ENCODE results near the gene KLRK1. TPM values are rescaled to one million over a fixed set of nuclear protein-coding genes. Genes with fewer than 3 reads are reported as not detected.
"Not testable (repeated sequence)": the region's sequence is repeated elsewhere in the genome, so short reads cannot be mapped to it uniquely, and the experiment has no call there.

The KLRK1 gene
- total and polyA plus RNA-seq, 4 experiments from 2014 or later = 1.3 to 1.9 (median 1.4) TPM

DNA sequence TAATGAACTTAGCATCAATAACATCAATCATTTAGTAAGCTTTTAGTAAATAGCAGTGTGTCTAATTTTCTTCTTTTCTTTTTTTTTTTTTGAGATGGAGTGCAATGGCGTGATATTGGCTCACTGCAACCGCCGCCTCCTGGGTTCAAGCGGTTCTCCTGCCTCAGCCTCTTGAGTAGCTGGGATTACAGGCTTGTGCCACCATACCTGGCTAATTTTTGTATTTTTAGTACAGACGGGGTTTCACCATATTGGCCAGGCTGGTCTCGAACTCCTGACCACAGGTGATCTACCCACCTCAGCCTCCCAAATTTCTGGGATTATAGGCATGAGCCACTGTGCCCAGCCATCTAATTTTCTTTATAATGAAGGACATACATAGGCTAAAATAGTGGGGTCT is 2.3 kb downstream of the KLRK1 start:
- H3K27ac Mint-ChIP-seq; H3K36me3 ChIP-seq (ENCODE audit: insufficient read depth, low read length); POLR2A ChIA-PET (ENCODE audit: partially characterized antibody); H3K27me3 ChIP-seq (ENCODE audit: insufficient read depth, low read length); H3K4me1 Mint-ChIP-seq; H3K9me3 ChIP-seq (ENCODE audit: control insufficient read depth in 1 of 2, low read length in 2 of 2); H3K4me3 ChIP-seq (ENCODE audit: low read length in 2 of 2); H3K9me3 Mint-ChIP-seq; H3K4me1 ChIP-seq (ENCODE audit: insufficient read depth, low read length); DNase-seq; H3K27ac ChIP-seq (ENCODE audit: low read depth, low read length); CTCF ChIA-PET (ENCODE audit: partially characterized antibody); intact Hi-C loops (cut with micrococcal nuclease); H3K4me3 Mint-ChIP-seq; H3K36me3 Mint-ChIP-seq: not testable (repeated sequence)
- H3K27me3 Mint-ChIP-seq = peaks cover 10 to 18% of the 10 kb centered on the region in 2 donors

DNA sequence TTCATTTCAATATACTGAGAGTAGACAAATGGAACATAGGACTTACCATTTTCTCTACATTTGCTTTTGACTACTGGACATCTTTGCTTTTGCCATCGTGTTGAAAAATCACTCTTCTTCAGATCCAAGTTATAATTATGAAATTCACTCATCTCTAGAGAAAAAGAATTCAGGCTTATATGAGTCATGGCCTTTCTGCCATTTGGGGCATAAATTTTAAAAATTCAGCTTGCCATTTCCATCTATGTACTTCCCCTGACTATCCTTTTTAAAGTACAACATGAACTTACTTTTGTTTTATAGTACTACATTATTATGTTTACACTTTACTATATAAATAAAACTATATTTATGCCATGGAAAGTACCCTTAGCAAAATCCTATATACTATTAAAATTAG is 3.0 kb downstream of the KLRK1 start:
- no peaks in the 10 kb centered on the region for H3K27me3 ChIP-seq (ENCODE audit: insufficient read depth, low read length)
- DNase-seq = no peak
- H3K9me3 ChIP-seq (ENCODE audit: control insufficient read depth in 1 of 2, low read length in 2 of 2) = no peaks in the 10 kb centered on the region
- Mint-ChIP-seq H3K27me3 (peaks cover 9 to 18% of the 10 kb centered on the region in 2 donors), H3K27ac (no peak overlapping the region), H3K9me3 (peaks cover 0 to 4% (median 0%) of the 10 kb centered on the region in 8 donors), H3K4me1 (peaks cover 0 to 1% (median 0%) of the 10 kb centered on the region in 4 donors), H3K36me3 (no peaks in the 10 kb centered on the region), H3K4me3 (no peak overlapping the region)
- no peaks in the 10 kb centered on the region for H3K4me1 ChIP-seq (ENCODE audit: insufficient read depth, low read length)
- CTCF ChIA-PET (ENCODE audit: partially characterized antibody) = no interaction called here
- intact Hi-C loops (cut with micrococcal nuclease) = no loop called here
- H3K36me3 ChIP-seq (ENCODE audit: insufficient read depth, low read length) = no peaks in the 10 kb centered on the region
- no peak overlapping the region for H3K27ac ChIP-seq (ENCODE audit: low read depth, low read length)
- no peak overlapping the region for H3K4me3 ChIP-seq (ENCODE audit: low read length in 2 of 2)
- POLR2A ChIA-PET (ENCODE audit: partially characterized antibody) = no interaction called here

DNA sequence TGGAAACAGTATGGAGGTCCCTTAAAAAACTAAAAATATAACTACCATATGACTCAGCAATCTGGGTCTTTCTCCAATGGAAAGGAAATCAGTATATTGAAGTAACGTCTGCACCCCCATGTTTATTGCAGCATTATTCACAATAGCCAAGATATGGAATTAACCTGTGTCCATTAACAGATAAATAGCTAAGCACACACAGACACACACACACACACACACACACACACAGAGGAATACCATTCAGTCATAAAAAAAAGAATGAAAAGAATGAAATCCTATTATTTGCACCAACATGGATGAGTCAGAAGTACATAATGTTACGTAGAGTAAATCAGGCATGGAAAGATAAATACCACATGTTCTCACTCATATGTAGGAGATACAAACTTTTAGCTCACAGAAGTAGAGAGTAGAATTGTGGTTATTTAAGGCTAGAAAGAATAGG is 4.7 kb downstream of the KLRK1 start:
- peaks cover 0 to 1% (median 0%) of the 10 kb centered on the region in 4 donors for H3K4me1 Mint-ChIP-seq
- POLR2A ChIA-PET (ENCODE audit: partially characterized antibody) = no interaction called here
- no peak overlapping the region for H3K4me3 ChIP-seq (ENCODE audit: low read length in 2 of 2)

DNA sequence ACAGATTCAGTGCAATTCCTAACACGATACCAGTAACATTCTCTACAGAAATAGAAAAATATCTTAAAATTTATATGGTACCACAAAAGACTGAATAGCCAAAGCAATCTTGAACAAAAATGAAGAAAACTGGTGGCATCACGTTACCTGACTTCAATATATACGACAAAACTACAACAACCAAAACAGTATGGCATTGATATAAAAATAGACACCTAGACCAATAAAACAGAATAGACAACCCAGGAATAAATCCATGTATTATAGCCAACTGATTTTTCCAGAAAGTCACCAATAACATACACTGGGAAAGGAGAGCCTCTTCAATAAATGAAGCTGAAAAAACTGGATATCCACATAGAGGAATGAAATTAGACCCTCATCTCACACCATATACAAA is 5.7 kb downstream of the KLRK1 start:
- CTCF ChIA-PET (ENCODE audit: partially characterized antibody) = no interaction called here
- POLR2A ChIA-PET (ENCODE audit: partially characterized antibody) = no interaction called here
- no peak overlapping the region for H3K27ac ChIP-seq (ENCODE audit: low read depth, low read length)

More for the DNA sequence above, 4.7 kb downstream of the KLRK1 start:
- DNase-seq = no peak
- no peaks in the 10 kb centered on the region for H3K9me3 ChIP-seq (ENCODE audit: control insufficient read depth in 1 of 2, low read length in 2 of 2)
- no peak overlapping the region for H3K27ac ChIP-seq (ENCODE audit: low read depth, low read length)
- no peak overlapping the region for H3K4me3 Mint-ChIP-seq
- H3K27me3 Mint-ChIP-seq = peaks cover 8 to 18% of the 10 kb centered on the region in 2 donors
- CTCF ChIA-PET (ENCODE audit: partially characterized antibody) = no interaction called here
- H3K36me3 Mint-ChIP-seq = no peaks in the 10 kb centered on the region
- peaks cover 0 to 4% (median 0%) of the 10 kb centered on the region in 8 donors for H3K9me3 Mint-ChIP-seq
- H3K36me3 ChIP-seq (ENCODE audit: insufficient read depth, low read length) = no peaks in the 10 kb centered on the region
- no peak overlapping the region for H3K27ac Mint-ChIP-seq
- H3K27me3 ChIP-seq (ENCODE audit: insufficient read depth, low read length) = peaks cover 5% of the 10 kb centered on the region
- intact Hi-C loops (cut with micrococcal nuclease) = no loop called here
- no peaks in the 10 kb centered on the region for H3K4me1 ChIP-seq (ENCODE audit: insufficient read depth, low read length)

DNA sequence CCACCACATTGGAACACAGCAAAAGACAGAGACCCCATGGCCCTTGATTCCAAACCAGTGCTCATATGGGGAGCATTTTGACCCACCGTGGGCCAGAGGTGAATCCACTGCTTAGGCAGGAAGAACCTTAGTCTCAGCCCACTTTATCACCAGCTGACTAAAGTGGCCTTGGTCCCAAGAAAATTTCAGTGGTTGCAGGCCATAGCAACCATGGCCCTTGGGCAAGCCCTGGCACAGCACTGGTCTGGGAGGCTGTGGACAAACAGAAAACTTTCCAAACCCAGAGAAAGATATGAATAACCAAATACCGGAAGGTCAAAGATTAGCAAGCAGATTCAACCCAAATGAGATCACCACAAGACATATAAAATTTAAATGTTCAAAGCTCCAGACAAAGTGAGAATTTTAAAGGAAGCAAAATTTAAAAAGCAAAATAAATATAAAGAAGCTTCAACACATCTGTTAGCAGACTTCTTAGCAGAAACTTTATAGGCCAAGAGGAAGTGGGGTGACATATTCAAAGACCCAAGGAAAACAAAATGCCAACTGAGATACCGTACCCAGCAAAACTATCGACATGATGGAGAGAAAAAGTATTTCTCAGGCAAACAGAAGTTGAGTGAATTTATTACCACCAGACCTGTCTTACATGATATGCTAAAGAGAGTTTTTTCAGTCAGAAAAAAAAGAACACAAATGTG is 7.8 kb downstream of the KLRK1 start:
- no peaks in the 10 kb centered on the region for H3K4me1 Mint-ChIP-seq
- no peaks in the 10 kb centered on the region for H3K9me3 ChIP-seq (ENCODE audit: control insufficient read depth in 1 of 2, low read length in 2 of 2)
- H3K27me3 ChIP-seq (ENCODE audit: insufficient read depth, low read length) = peaks cover 5% of the 10 kb centered on the region
- no peak overlapping the region for H3K4me3 Mint-ChIP-seq
- DNase-seq = no peak
- ChIA-PET POLR2A (ENCODE audit: partially characterized antibody) (no interaction called here), CTCF (ENCODE audit: partially characterized antibody) (interaction anchor here (0.6 kb wide), 1 partner anchor 52 kb away, joined by 3 read pairs; no protein-coding TSS in a partner anchor)
- no peaks in the 10 kb centered on the region for H3K4me1 ChIP-seq (ENCODE audit: insufficient read depth, low read length)
- peaks cover 8 to 9% of the 10 kb centered on the region in 2 donors for H3K27me3 Mint-ChIP-seq
- no peaks in the 10 kb centered on the region for H3K36me3 Mint-ChIP-seq
- H3K27ac ChIP-seq (ENCODE audit: low read depth, low read length) = no peak overlapping the region
- H3K4me3 ChIP-seq (ENCODE audit: low read length in 2 of 2) = no peak overlapping the region
- peak overlapping the region in 1 of 7 donors; percentile 57 for H3K27ac Mint-ChIP-seq
- H3K36me3 ChIP-seq (ENCODE audit: insufficient read depth, low read length) = no peaks in the 10 kb centered on the region
- intact Hi-C loops (cut with micrococcal nuclease) = no loop called here
- H3K9me3 Mint-ChIP-seq = peaks cover 0 to 4% (median 0%) of the 10 kb centered on the region in 8 donors

More for the DNA sequence above, 5.7 kb downstream of the KLRK1 start:
- intact Hi-C loops (cut with micrococcal nuclease) = no loop called here
- Histone ChIP-seq H3K9me3 (ENCODE audit: control insufficient read depth in 1 of 2, low read length in 2 of 2) (no peaks in the 10 kb centered on the region), H3K27me3 (ENCODE audit: insufficient read depth, low read length) (peaks cover 5% of the 10 kb centered on the region), H3K36me3 (ENCODE audit: insufficient read depth, low read length) (no peaks in the 10 kb centered on the region), H3K4me3 (ENCODE audit: low read length in 2 of 2) (no peak overlapping the region), H3K4me1 (ENCODE audit: insufficient read depth, low read length) (no peaks in the 10 kb centered on the region)
- H3K27me3 Mint-ChIP-seq = peaks cover 9 to 16% of the 10 kb centered on the region in 2 donors
- H3K4me3 Mint-ChIP-seq = no peak overlapping the region
- no peaks in the 10 kb centered on the region for H3K36me3 Mint-ChIP-seq
- no peak for DNase-seq
- H3K9me3 Mint-ChIP-seq = peaks cover 0 to 4% (median 0%) of the 10 kb centered on the region in 8 donors
- no peaks in the 10 kb centered on the region for H3K4me1 Mint-ChIP-seq
- no peak overlapping the region for H3K27ac Mint-ChIP-seq

DNA sequence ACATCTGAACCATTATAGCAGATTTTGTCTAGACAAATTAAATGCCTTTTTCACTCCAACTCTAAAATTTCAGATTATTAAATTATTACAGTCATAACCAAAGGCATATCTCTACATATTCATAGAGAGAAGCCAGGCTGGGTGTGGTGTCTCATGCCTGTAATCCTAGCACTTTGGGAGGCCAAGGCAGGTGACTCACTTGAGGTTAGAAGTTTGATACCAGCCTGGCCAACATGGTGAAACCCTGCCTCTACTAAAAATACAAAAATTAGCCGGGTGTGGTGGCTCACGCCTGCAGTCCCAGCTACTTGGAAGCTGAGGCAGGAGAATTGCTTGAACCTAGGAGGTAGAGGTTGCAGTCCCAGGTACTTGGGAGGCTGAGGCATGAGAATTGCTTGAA is 11.1 kb downstream of the KLRK1 start:
- H3K36me3 Mint-ChIP-seq; POLR2A ChIA-PET (ENCODE audit: partially characterized antibody); DNase-seq: not testable (repeated sequence)

DNA sequence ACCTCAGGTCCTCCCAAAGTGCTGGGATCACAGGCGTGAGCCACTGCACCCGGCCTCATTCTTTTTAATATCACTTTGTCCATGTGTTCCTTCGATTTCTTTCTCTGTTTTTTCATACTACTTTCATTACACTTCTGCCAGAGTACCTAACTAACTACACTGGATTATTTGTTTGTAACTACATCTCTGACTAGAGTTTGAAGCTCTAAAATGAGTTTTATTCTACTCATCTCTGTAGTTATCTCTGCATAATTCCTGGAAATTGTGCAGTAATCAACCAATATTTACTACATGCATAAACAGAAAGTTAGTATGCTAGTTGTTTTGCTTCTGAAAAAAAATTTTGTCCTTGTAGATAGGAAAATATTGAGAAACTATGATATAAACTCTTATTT is 15.2 kb downstream of the KLRK1 start:
- Mint-ChIP-seq H3K36me3 (peaks cover 0 to 4% of the 10 kb centered on the region in 2 donors), H3K4me1 (peaks cover 0 to 5% (median 4%) of the 10 kb centered on the region in 4 donors), H3K9me3 (peaks cover 0 to 3% (median 0%) of the 10 kb centered on the region in 8 donors), H3K27me3 (peaks cover 3 to 9% of the 10 kb centered on the region in 2 donors), H3K4me3 (no peak overlapping the region), H3K27ac (no peak overlapping the region)
- intact Hi-C loops (cut with micrococcal nuclease) = no loop called here
- Histone ChIP-seq H3K4me1 (ENCODE audit: insufficient read depth, low read length) (no peaks in the 10 kb centered on the region), H3K9me3 (ENCODE audit: control insufficient read depth in 1 of 2, low read length in 2 of 2) (no peaks in the 10 kb centered on the region), H3K4me3 (ENCODE audit: low read length in 2 of 2) (no peak overlapping the region), H3K36me3 (ENCODE audit: insufficient read depth, low read length) (no peaks in the 10 kb centered on the region), H3K27ac (ENCODE audit: low read depth, low read length) (no peak overlapping the region), H3K27me3 (ENCODE audit: insufficient read depth, low read length) (no peaks in the 10 kb centered on the region)
- POLR2A ChIA-PET (ENCODE audit: partially characterized antibody) = no interaction called here
- DNase-seq = no peak
- CTCF ChIA-PET (ENCODE audit: partially characterized antibody) = no interaction called here

More for the DNA sequence above, 11.1 kb downstream of the KLRK1 start:
- H3K27ac Mint-ChIP-seq; H3K4me3 ChIP-seq (ENCODE audit: low read length in 2 of 2); H3K9me3 Mint-ChIP-seq; H3K4me3 Mint-ChIP-seq; CTCF ChIA-PET (ENCODE audit: partially characterized antibody); H3K27me3 ChIP-seq (ENCODE audit: insufficient read depth, low read length); H3K27me3 Mint-ChIP-seq; H3K9me3 ChIP-seq (ENCODE audit: control insufficient read depth in 1 of 2, low read length in 2 of 2); intact Hi-C loops (cut with micrococcal nuclease); H3K36me3 ChIP-seq (ENCODE audit: insufficient read depth, low read length); H3K4me1 ChIP-seq (ENCODE audit: insufficient read depth, low read length); H3K4me1 Mint-ChIP-seq; H3K27ac ChIP-seq (ENCODE audit: low read depth, low read length): not testable (repeated sequence)

Measured in CD4-positive, alpha-beta memory T cell (primary cell).